GM21526 (cell line): ENCODE results near the gene CORO2B.
"Not testable (repeated sequence)": the region's sequence is repeated elsewhere in the genome, so short reads cannot be mapped to it uniquely, and the experiment has no call there.

ENCODE experiments used
- ATAC-seq: cut with Tn5 transposase; IDR thresholded peaks from one replicate; pipeline ENCODE4 v1.9.1; 2021; ENCODE audit warnings: moderate library complexity; ENCODE audit not compliant: unreplicated experiment, low FRiP score

Gene CORO2B

GRCh38 chr15:68641376-68641775, 62.6 kb downstream of the CORO2B start:
- no peak for ATAC-seq

- no peak for ATAC-seq
These were observed 63.7 kb downstream of the CORO2B start for GRCh38 chr15:68642491-68642845.

- no peak for ATAC-seq
These were observed 64.5 kb downstream of the CORO2B start for GRCh38 chr15:68643216-68643830.

- ATAC-seq = no peak
These were observed 65.5 kb downstream of the CORO2B start for GRCh38 chr15:68644083-68644904.

- ATAC-seq = no peak
These were observed 66.2 kb downstream of the CORO2B start for GRCh38 chr15:68644996-68645395.

GRCh38 chr15:68646156-68646555, 67.4 kb downstream of the CORO2B start:
- no peak for ATAC-seq

- ATAC-seq = no peak
These were observed 67.9 kb downstream of the CORO2B start for GRCh38 chr15:68646696-68647095.

- ATAC-seq = not testable (repeated sequence)
These were observed 68.6 kb downstream of the CORO2B start for GRCh38 chr15:68647361-68647760.

GRCh38 chr15:68650901-68651709, 72.3 kb downstream of the CORO2B start:
- no peak for ATAC-seq

GRCh38 chr15:68651916-68652525, 73.2 kb downstream of the CORO2B start:
- ATAC-seq = no peak

- ATAC-seq = no peak
These were observed 74.3 kb downstream of the CORO2B start for GRCh38 chr15:68653031-68653635.

GRCh38 chr15:68653801-68654200, 75.0 kb downstream of the CORO2B start:
- ATAC-seq = no peak

- no peak for ATAC-seq
These were observed 76.2 kb downstream of the CORO2B start for GRCh38 chr15:68654786-68655560.

GRCh38 chr15:68655686-68656437, 77.1 kb downstream of the CORO2B start:
- no peak for ATAC-seq

GRCh38 chr15:68656438-68656739, 77.6 kb downstream of the CORO2B start:
- no peak for ATAC-seq

- ATAC-seq = no peak
These were observed 79.4 kb downstream of the CORO2B start for GRCh38 chr15:68658151-68658550.

GRCh38 chr15:68658641-68659358, 80.0 kb downstream of the CORO2B start:
- no peak for ATAC-seq

GRCh38 chr15:68663526-68663925, 84.7 kb downstream of the CORO2B start:
- ATAC-seq = no peak
